ENCODE results near the gene ACSL6. TPM values are rescaled to one million over a fixed set of nuclear protein-coding genes. Genes with fewer than 3 reads are reported as not detected.

The ACSL6 gene
- total and polyA plus RNA-seq, 2 donors (not counting 1 experiment from before 2014, with no cell fraction given): 0.03 to 0.62 TPM

DNA sequence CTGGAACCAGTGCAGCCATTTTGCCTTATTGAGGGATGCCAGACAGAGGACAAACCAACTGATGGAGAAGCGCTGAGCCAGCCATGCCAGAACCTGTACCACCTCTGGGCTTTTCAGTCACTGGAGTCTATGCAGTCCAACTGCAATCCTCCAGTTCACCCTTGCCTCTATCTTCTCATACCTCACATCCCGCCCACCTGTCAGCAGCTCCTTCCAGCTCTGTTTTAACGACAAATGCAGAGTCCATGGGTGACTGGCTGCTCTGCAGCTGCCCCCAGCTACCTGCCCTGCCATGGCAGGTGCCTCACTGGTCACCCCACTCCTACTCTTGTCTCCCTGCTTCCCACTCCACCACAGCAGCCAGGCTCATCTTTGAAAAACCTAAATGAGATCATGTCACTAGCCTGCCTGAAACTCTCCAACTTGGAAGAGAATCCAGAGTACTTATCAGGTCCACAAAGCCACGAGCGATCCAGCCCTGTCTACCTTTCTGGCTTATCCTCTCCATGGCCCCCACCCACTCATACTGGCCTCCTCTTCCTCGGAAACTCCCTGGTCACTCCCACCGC is 14.0 kb upstream of the ACSL6 start:
- Histone ChIP-seq H3K36me3 (replicated peaks in 1 of 2; ENCODE audit: control extremely low read depth in 1 of 2, control insufficient read depth in 1 of 2, extremely low read depth in 1 of 2, insufficient read depth in 2 of 2, low read length in 1 of 2) (no peaks in the 10 kb centered on the region), H3K27ac (ENCODE audit: low read length in 2 of 2) (no peak overlapping the region), H3K9ac (ENCODE audit: low read length) (no peak overlapping the region), H3K79me2 (ENCODE audit: control insufficient read depth, insufficient read depth, low read length) (no peaks in the 10 kb centered on the region), H4K20me1 (ENCODE audit: control insufficient read depth, insufficient read depth, low read length, poor library complexity, severe bottlenecking) (no peaks in the 10 kb centered on the region), H3K27me3 (replicated peaks in 1 of 4; ENCODE audit: control extremely low read depth in 1 of 4, control insufficient read depth in 3 of 4, insufficient read depth in 4 of 4, low read length in 3 of 4) (peaks cover 0 to 11% (median 5%) of the 10 kb centered on the region in 4 experiments), H3K4me3 (ENCODE audit: control extremely low read depth in 1 of 5, extremely low read depth in 1 of 5, insufficient read depth in 1 of 5, low read depth in 2 of 5, low read length in 4 of 5) (no peak overlapping the region), H3K4me2 (replicated peaks; ENCODE audit: low read depth, low read length, poor library complexity, severe bottlenecking) (no peak overlapping the region), H3K4me1 (ENCODE audit: control insufficient read depth in 2 of 2, insufficient read depth in 2 of 2, low read length in 2 of 2) (no peaks in the 10 kb centered on the region), H2AFZ (ENCODE audit: insufficient read depth, low read depth, low read length, poor library complexity, severe bottlenecking) (no peak overlapping the region), H3K9me3 (ENCODE audit: control extremely low read depth in 1 of 3, control insufficient read depth in 2 of 3, insufficient read depth in 1 of 3, low read length in 2 of 3) (peaks cover 0 to 3% (median 0%) of the 10 kb centered on the region in 3 donors)
- DNase-seq: no peak
- TF ChIP-seq, protein P1, sequence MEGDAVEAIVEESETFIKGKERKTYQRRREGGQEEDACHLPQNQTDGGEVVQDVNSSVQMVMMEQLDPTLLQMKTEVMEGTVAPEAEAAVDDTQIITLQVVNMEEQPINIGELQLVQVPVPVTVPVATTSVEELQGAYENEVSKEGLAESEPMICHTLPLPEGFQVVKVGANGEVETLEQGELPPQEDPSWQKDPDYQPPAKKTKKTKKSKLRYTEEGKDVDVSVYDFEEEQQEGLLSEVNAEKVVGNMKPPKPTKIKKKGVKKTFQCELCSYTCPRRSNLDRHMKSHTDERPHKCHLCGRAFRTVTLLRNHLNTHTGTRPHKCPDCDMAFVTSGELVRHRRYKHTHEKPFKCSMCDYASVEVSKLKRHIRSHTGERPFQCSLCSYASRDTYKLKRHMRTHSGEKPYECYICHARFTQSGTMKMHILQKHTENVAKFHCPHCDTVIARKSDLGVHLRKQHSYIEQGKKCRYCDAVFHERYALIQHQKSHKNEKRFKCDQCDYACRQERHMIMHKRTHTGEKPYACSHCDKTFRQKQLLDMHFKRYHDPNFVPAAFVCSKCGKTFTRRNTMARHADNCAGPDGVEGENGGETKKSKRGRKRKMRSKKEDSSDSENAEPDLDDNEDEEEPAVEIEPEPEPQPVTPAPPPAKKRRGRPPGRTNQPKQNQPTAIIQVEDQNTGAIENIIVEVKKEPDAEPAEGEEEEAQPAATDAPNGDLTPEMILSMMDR (IDR thresholded peaks at IDR 0.05): no peak
- no peak for TF ChIP-seq EZH2 (IDR thresholded peaks at IDR 0.05; ENCODE audit: borderline replicate concordance, insufficient read depth, low read depth, low read length, poor library complexity, severe bottlenecking)
- ATAC-seq (ENCODE audit: low read depth): no peak
- Mint-ChIP-seq H3K27ac (no peak overlapping the region), H3K9me3 (ENCODE audit: insufficient read depth) (no peaks in the 10 kb centered on the region), H3K4me1 (peaks cover 4% of the 10 kb centered on the region), H3K4me3 (no peak overlapping the region), H3K27me3 (peaks cover 26% of the 10 kb centered on the region)
- POLR2A ChIA-PET: no interaction called here
- CTCF ChIA-PET: no interaction called here
- intact Hi-C loops (cut with micrococcal nuclease): no loop called here
- 91% methylated on average over 7 of the region's 7 CpGs for WGBS (ENCODE audit: insufficient coverage)

DNA sequence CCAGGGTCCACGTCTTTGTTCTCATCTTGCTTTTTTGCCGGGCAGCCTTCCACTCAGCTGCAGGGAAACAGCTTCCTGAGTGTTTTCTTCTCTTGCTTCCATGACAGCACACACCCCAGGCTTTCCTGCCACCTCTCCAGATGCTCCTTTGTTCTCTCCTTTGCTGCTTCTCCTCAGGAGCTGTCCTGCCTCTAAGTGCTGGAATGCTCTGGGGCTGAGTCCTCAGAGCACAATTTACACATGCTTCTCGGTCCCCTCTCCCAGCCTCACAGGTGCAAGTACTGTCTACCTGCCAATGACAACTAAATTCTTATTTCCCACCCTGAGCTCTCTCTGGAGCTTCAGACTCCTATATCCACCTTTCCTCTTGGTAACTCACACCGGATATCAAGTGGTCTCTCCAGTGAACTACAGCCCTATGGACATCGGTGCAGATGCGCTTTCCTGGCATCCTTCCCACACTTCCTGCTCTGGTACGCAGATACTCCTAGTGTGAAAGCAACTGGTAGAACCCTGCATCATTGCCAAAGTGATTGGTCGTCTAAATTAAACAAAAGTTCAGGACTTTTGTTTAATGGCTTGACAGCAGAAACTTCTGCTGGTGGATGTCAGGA is 13.4 kb upstream of the ACSL6 start:
- ChIA-PET POLR2A (no interaction called here), CTCF (interaction anchor here (1.3 kb wide), 1 partner anchor 436 kb away, joined by 4 read pairs; no protein-coding TSS in a partner anchor)
- Mint-ChIP-seq H3K27ac (no peak overlapping the region), H3K4me1 (peaks cover 10% of the 10 kb centered on the region), H3K9me3 (ENCODE audit: insufficient read depth) (no peaks in the 10 kb centered on the region), H3K4me3 (no peak overlapping the region), H3K27me3 (peaks cover 21% of the 10 kb centered on the region)
- Histone ChIP-seq H4K20me1 (ENCODE audit: control insufficient read depth, insufficient read depth, low read length, poor library complexity, severe bottlenecking) (no peaks in the 10 kb centered on the region), H3K4me1 (ENCODE audit: control insufficient read depth in 2 of 2, insufficient read depth in 2 of 2, low read length in 2 of 2) (peaks cover 0 to 5% of the 10 kb centered on the region in 2 donors), H3K9ac (ENCODE audit: low read length) (no peak overlapping the region), H2AFZ (ENCODE audit: insufficient read depth, low read depth, low read length, poor library complexity, severe bottlenecking) (no peak overlapping the region), H3K27me3 (replicated peaks in 1 of 4; ENCODE audit: control extremely low read depth in 1 of 4, control insufficient read depth in 3 of 4, insufficient read depth in 4 of 4, low read length in 3 of 4) (peaks cover 0 to 12% (median 5%) of the 10 kb centered on the region in 4 experiments), H3K36me3 (replicated peaks in 1 of 2; ENCODE audit: control extremely low read depth in 1 of 2, control insufficient read depth in 1 of 2, extremely low read depth in 1 of 2, insufficient read depth in 2 of 2, low read length in 1 of 2) (no peaks in the 10 kb centered on the region), H3K79me2 (ENCODE audit: control insufficient read depth, insufficient read depth, low read length) (no peaks in the 10 kb centered on the region), H3K27ac (ENCODE audit: low read length in 2 of 2) (no peak overlapping the region), H3K4me2 (replicated peaks; ENCODE audit: low read depth, low read length, poor library complexity, severe bottlenecking) (no peak overlapping the region), H3K9me3 (ENCODE audit: control extremely low read depth in 1 of 3, control insufficient read depth in 2 of 3, insufficient read depth in 1 of 3, low read length in 2 of 3) (peaks cover 0 to 3% (median 0%) of the 10 kb centered on the region in 3 donors), H3K4me3 (ENCODE audit: control extremely low read depth in 1 of 5, extremely low read depth in 1 of 5, insufficient read depth in 1 of 5, low read depth in 2 of 5, low read length in 4 of 5) (no peak overlapping the region)
- WGBS (ENCODE audit: insufficient coverage): 87% methylated on average over 8 of the region's 8 CpGs
- ATAC-seq (ENCODE audit: low read depth): no peak
- DNase-seq: no peak
- intact Hi-C loops (cut with micrococcal nuclease): no loop called here
- TF ChIP-seq EZH2 (IDR thresholded peaks at IDR 0.05; ENCODE audit: borderline replicate concordance, insufficient read depth, low read depth, low read length, poor library complexity, severe bottlenecking): no peak
- TF ChIP-seq, protein P1 (IDR thresholded peaks at IDR 0.05): no peak
